Kidney capillary endothelial cell (primary cell): ENCODE measurements around the gene TMEM234.
"Not testable (repeated sequence)": the region's sequence is repeated elsewhere in the genome, so short reads cannot be mapped to it uniquely, and the experiment has no call there.

Experiments
- DNase-seq: peaks from one replicate; pipeline ENCODE4 v3.0.0-alpha.2; 2018; ENCODE audit warnings: low spot score

The TMEM234 gene

GRCh38 chr1:32221980-32222755, at the start of gene TMEM234, which contains the start of gene EIF3I:
TSS of gene TMEM234 (minus strand) at chr1:32222353. CDS start at chr1:32222322, 31 bp downstream.
TSS of gene EIF3I (plus strand) at chr1:32222407. CDS start at chr1:32222442, 35 bp downstream.
- DNase-seq = peak; percentile 89

GRCh38 chr1:32269744-32270143, 47.6 kb upstream of the TMEM234 start:
- no peak for DNase-seq

- peak; percentile 82 for DNase-seq
Measured at GRCh38 chr1:32266921-32267591, 44.9 kb upstream of the TMEM234 start.

GRCh38 chr1:32265846-32266245, 43.7 kb upstream of the TMEM234 start:
- DNase-seq = no peak

GRCh38 chr1:32263744-32264143, 41.6 kb upstream of the TMEM234 start:
- DNase-seq = no peak

GRCh38 chr1:32263236-32263593, 41.1 kb upstream of the TMEM234 start:
- not testable (repeated sequence) for DNase-seq

GRCh38 chr1:32257227-32257508, 35.0 kb upstream of the TMEM234 start:
- no peak for DNase-seq

- DNase-seq = no peak
Measured at GRCh38 chr1:32256473-32257226, 34.5 kb upstream of the TMEM234 start.

GRCh38 chr1:32255072-32256071, 33.2 kb upstream of the TMEM234 start:
- no peak for DNase-seq

GRCh38 chr1:32250893-32251716, 29.0 kb upstream of the TMEM234 start, which contains the start of gene LCK:
TSS of gene LCK (plus strand) at chr1:32251265. CDS start at chr1:32274330, 23,065 bp downstream.
- no peak for DNase-seq

- DNase-seq = peak; percentile 94
Measured at GRCh38 chr1:32249831-32250525, 27.8 kb upstream of the TMEM234 start.

- DNase-seq = peak; percentile 70
Measured at GRCh38 chr1:32247983-32248889, 26.1 kb upstream of the TMEM234 start.

- DNase-seq = no peak
Measured at GRCh38 chr1:32247452-32247851, 25.3 kb upstream of the TMEM234 start.

- DNase-seq = peak; percentile 90
Measured at GRCh38 chr1:32246888-32247273, 24.7 kb upstream of the TMEM234 start, which contains the start of gene FAM167B. TSS of gene FAM167B (plus strand) at chr1:32247222. CDS start at chr1:32247422, 200 bp downstream.

GRCh38 chr1:32242341-32242851, 20.2 kb upstream of the TMEM234 start:
- no peak for DNase-seq

GRCh38 chr1:32241001-32241763, 19.0 kb upstream of the TMEM234 start:
- no peak for DNase-seq

GRCh38 chr1:32240140-32240951, 18.2 kb upstream of the TMEM234 start:
- no peak for DNase-seq
